Fibroblast of pulmonary artery (primary cell): ENCODE data around the gene KLKB1.
"Not testable (repeated sequence)": the region's sequence is repeated elsewhere in the genome, so short reads cannot be mapped to it uniquely, and the experiment has no call there.

ENCODE experiments used
- DNase-seq: peaks from one replicate; pipeline ENCODE4 v3.0.0-alpha.2; 2010; ENCODE audit warnings: low read depth
- H3K4me3 ChIP-seq: replicated peaks from 2 replicates; pipeline ENCODE4 v1.5.1; 2011; ENCODE audit warnings: low read depth, mild to moderate bottlenecking, control low read depth, low read length, moderate library complexity
- CTCF ChIP-seq: IDR thresholded peaks from 2 replicates; pipeline ENCODE4 v1.5.1; 2011; ENCODE audit warnings: mild to moderate bottlenecking, control low read depth, low read length, inconsistent platforms; ENCODE audit errors: missing control alignments

Gene KLKB1

GRCh38 chr4:186240848-186241491, 13.7 kb downstream of the KLKB1 start:
- no peak for DNase-seq
- H3K4me3 ChIP-seq: no peak overlapping the region
- TF ChIP-seq CTCF: no peak

- H3K4me3 ChIP-seq: no peak overlapping the region
- DNase-seq: no peak
- no peak for TF ChIP-seq CTCF
Observed at GRCh38 chr4:186241616-186242015, 14.3 kb downstream of the KLKB1 start.

DNA sequence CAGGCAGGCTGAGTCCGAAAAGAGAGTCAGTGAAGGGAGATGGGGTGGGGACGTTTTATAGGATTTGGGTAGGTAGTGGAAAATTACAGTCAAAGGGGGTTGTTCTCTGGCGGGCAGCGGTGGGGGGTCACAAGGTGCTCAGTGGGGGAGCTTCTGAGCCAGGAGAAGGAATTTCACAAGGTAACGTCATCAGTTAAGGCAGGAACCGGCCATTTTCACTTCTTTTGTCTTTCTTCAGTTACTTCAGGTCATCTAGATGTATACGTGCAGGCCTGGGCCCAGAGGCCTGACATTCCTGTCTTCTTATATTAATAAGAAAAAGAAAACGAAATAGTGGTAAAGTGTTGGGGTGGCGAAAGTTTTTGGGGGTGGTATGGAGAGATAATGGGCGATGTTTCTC, 14.7 kb downstream of the KLKB1 start:
- DNase-seq, H3K4me3 ChIP-seq: not testable (repeated sequence)

DNA sequence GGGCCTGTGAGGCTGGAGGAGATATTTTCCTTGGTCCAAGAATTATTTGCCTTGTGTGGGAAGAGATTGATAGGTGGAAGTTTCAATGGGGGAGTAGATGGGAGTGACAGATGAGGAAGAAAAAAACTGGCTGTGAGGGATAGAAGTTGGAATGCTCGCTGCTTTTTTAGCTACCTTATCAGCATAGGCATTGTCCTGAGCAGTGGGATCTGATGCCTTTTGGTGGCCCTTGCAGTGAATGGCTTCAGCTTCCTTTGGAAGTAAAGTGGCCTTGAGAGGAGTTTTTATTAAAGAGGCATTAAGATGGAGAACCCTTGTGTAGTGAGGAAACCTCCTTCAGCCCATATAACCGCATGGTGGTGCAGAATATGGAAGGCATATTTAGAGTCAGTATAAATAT, 16.0 kb downstream of the KLKB1 start:
- no peak for TF ChIP-seq CTCF
- no peak for DNase-seq
- H3K4me3 ChIP-seq: no peak overlapping the region

GRCh38 chr4:186244835-186245234, 17.5 kb downstream of the KLKB1 start:
- no peak for TF ChIP-seq CTCF
- H3K4me3 ChIP-seq: no peak overlapping the region
- DNase-seq: no peak

DNA sequence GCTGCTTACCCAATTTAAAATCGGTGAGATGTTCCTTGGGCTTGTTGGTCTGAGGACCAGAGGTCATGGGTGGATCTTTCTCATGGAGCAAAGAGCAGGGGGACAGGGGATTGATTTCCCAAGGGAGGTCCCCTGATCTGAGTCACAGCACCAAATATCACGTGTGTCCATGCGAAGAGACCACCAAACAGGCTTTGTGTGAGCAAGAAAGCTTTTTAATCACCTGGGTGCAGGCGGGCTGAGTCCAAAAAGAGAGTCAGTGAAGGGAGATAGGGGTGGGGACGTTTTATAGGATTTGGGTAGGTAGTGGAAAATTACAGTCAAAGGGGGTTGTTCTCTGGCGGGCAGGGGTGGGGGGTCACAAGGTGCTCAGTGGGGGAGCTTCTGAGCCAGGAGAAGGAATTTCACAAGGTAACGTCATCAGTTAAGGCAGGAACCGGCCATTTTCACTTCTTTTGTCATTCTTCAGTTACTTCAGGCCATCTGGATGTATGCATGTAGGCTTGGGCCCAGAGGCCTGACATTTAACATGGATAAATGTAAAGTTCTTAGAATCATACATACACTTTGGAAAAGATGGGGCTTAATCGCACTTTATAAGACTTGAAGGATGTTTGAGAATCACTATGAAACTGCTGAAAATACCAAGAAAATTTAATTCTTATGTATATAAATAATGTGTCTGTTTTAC, 19.9 kb downstream of the KLKB1 start:
- not testable (repeated sequence) for H3K4me3 ChIP-seq

GRCh38 chr4:186248643-186249042, 21.3 kb downstream of the KLKB1 start:
- no peak overlapping the region for H3K4me3 ChIP-seq
- no peak for TF ChIP-seq CTCF
- DNase-seq: no peak

More for the DNA sequence above, 19.9 kb downstream of the KLKB1 start:
- not testable (repeated sequence) for DNase-seq
